HG03045 (cell line): ENCODE data around the gene SFXN4.
"Not testable (repeated sequence)": the region's sequence is repeated elsewhere in the genome, so short reads cannot be mapped to it uniquely, and the experiment has no call there.

ENCODE experiments used
- ATAC-seq: cut with Tn5 transposase; IDR thresholded peaks from one replicate; pipeline ENCODE4 v1.9.1; 2021; ENCODE audit warnings: mild to moderate bottlenecking, moderate library complexity; ENCODE audit not compliant: unreplicated experiment

Gene SFXN4

DNA sequence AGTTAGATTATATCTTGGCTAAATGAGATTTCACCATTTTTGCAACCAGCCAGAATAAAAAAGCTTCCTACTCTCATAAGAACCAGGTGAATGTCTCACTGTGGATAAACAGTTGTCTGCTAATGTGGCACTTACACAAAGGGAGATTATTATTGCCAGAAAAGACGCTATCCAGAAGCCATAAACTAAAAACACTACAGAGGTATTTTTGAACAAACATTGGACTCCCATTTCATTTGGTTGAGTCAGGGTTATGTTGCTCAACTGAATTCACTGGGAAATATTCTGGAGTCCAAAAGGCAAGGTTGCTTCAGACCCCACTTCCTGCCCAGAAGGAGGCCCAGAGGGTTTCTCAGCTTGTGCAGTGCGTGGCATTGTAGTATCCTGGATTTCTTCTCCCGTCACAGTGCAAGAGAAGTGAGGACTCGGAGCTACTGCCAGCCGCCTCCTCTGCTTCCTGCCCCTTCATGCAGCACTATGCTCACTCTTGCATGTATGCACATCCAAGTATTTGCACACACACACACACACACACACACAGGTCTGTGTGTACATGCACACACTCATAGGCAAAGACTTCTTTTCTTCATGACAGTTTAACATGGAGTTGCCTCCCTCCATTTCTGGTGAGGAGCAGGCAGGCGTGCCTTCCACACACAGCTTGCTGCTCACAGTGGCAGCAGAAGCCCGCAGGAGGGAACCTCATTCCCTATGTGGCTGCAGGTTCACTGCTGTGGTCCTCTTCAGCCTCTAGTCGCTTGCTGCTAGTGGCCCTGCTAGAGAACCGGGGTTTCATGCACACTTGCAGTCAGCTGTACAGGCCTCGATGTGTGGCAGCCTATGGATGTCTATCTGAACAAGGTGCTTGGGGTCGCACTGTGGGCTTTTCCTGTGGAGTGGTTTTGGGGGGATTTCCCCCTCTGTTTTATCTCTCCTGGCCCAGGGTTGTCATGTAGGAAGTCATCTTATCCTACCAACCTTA, 51.5 kb downstream of the SFXN4 start:
- no peak for ATAC-seq

DNA sequence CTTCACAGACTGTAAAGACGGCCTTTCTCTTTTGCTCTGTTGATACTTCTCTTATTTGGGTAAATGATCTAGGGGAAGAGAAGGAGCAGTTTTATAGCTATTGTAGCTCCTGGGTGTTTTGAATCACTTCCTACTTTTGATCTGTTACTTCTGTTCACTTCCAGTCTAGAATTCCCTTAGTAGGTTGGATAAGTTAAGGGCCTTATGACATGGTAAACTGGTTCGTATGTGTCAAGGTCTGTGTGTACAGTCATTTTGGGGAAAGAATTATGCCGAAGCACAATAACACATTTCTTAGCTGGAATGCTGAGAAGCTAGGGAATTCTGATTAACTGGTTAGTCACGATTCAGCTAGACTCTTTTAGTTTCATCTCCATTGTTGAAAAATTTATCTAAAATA, 53.5 kb downstream of the SFXN4 start:
- ATAC-seq = no peak

DNA sequence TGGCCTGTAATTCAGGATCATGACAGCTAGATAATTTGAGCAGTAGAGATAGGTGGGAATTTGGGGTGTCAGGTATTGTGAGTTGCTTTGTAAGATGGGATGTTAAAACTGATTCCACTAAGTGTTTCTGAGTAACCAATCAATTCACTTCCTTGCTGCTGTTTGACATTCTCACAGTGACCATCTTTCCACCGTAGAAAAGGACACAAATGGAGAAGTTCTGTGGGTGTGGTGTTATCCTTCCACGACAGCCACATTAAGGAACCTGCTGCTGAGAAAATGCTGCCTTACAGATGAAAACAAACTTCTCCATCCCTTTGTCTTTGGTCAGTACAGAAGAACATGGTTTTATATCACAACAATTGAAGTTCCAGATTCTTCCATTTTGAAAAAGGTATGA, 57.7 kb downstream of the SFXN4 start:
- ATAC-seq = not testable (repeated sequence)

DNA sequence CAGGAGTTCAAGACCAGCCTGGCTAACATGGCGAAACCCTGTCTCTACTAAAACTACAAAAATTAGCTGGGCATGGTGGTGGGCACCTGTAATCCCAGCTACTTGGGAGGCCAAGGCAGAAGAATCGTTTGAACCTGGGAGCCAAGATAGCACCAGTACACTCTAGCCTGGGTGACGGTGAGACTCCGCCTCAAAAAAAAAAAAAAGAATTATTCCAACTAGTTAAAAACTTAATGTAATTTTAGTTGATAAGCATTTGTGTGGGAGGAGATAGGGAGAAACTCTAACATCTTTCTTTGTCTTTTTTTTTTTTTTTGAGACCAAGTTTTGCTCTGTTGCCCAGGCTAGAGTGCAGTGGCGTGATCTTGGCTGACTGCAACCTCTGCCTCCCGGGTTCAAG, 58.4 kb downstream of the SFXN4 start:
- ATAC-seq = not testable (repeated sequence)

DNA sequence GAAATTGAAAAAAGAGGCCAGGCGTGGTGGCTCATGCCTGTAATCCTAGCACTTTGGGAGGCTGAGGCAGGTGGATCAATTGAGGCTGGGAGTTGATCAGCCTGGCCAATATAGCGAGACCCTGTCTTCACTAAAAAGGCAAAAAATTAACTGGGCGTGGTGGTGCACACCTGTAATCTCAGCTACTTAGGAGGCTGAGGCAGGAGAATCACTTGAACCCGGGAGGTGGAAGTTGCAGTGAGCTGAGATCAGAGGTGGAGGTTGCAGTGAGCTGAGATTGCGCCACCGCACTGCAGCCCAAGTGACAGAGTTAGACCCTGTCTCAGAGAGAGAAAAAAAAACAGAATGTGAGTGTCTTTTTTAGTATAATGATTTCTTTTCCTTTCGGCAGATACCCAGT, 59.6 kb downstream of the SFXN4 start:
- not testable (repeated sequence) for ATAC-seq

DNA sequence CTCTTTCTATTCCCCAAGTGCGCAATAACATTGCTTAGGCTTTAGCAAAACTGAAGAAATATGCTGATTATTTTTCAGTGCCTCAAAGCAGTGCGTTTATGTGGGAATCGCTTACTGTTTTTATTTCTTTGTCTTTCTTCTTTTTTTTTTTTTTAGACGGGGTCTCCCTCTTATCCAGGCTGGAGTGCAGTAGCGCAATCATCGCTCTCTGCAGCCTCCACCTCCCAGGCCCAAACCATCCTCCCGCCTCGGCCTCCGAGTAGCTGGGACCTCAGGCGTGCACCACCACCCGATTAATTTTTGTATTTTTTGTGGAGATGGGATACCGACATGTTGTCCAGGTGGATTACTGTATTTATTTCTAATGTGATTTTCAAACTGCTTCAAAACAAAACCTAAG, 60.4 kb downstream of the SFXN4 start:
- ATAC-seq = no peak

DNA sequence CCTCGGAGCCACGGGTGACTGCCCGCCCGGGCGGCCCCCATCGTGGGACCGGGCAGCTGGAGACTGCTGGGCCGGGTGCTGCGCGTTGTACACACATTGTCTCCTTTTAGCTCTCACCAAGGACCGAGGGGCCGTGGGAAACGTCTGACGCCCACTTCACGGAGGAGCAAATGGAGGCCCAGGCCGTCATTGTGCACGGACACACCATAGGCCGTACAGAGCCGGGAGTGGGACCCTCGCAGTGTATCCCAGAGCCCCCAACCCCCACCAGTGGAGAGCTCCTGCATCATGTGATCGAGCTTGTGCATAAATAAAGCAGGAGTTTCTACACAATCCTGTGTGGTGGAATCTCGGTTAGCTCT, 60.9 kb downstream of the SFXN4 start:
- no peak for ATAC-seq

DNA sequence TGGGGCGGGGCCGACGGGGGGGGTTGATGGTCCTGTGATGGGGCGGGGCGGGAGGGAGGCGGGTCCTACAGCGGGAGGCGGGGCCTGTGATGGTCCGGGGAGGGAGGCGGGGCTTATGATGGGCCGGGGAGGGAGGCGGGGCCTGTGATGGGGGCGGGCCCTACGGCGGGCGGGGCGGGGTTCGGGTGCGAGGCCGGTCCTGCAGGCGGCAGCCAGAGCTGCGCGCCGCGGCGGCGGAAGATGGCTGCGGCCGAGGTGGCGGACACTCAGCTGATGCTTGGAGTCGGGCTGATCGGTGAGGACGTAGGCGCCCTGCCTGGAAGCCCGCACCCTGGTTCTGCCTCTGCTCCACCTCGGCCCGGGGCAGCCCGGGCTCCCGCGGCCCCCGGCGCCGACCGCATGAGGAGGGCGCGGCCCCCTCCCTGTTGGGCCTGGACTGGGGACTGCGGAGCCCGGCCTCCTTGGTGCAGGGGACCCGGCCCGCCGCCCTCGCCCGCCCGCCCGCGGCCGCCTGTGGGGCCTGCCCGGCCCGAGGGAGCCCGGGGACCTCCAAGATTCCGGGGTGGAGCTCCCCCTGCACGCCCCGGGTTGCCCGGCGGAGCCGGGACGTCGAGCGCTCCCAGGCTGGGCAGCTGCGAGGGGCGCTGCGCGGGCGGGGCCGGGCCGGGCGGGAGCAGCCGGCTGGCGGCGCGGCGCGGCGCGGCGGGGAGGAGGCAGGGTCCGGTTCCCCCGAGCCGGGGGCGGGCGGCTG, 61.4 kb downstream of the SFXN4 start, which contains the start of gene DENND10:
Gene DENND10 (plus strand): TSS at position 211 of the 751 bp plus-strand sequence. CDS start 30 bp downstream, at position 241.
- ATAC-seq = peak; percentile 74

DNA sequence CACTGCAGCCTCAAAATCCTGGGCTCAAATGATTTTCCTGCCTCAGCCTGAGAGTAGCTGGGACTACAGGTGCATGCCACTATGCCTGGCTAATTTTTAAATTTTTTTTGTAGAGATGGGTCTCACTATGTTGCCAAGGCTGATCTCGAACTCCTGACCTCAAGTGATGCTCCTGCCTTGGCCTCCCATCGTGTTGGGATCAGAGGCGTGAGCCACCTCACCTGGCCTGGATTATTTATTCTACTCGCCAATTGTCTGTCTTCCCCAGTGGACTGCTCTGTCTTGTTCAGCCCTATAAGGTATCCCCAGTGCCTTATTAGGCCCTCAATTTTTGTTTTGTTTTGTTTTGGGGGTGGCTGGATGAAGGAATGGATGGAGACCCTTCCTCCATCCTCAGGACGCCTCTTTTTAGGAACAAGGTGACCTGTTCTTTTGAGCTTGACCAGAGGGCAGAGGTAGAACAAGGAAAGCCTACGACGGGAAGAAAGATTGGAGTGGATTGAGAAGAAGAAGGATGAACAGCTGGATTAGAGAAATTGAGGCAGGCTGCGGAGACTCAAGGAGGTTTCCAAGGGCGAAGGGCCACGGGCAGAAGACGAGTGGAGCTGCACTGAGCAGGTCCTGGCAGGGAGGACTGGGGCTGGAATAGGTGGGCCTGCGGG, 62.1 kb downstream of the SFXN4 start:
- ATAC-seq = no peak

DNA sequence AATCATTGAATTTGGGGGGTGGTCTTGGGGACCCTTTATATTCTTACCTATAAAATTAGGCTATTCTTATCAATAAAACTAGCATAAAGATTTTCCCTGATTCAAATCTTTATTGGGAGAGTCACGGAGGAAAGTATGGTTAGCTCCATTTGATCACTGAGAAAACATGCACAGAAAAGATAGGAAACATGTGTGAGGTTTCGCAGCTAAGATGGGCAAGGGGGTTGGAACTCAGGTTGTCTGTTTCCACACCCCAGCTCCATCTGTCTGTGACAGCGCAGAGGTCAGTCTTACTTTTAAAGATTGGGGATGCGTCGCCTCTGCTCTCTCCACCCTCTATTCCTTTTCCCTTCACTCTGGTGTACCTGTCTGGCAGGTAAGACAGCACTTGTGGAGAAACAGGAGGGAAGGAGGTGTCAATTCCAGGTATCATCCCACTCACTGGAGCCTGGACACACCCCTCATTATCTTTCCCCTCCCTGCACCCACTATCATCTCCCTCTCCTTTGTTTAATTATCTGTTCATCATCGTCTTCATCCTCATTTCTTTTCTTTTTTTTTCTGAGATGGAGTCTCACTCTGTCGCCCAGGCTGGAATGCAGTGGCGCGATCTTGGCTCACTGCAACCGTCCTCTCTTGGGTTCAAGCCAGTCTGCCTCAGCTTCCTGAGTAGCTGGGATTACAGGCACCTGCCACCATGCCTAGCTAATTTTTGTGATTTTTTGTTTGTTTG, 64.0 kb downstream of the SFXN4 start:
- no peak for ATAC-seq

DNA sequence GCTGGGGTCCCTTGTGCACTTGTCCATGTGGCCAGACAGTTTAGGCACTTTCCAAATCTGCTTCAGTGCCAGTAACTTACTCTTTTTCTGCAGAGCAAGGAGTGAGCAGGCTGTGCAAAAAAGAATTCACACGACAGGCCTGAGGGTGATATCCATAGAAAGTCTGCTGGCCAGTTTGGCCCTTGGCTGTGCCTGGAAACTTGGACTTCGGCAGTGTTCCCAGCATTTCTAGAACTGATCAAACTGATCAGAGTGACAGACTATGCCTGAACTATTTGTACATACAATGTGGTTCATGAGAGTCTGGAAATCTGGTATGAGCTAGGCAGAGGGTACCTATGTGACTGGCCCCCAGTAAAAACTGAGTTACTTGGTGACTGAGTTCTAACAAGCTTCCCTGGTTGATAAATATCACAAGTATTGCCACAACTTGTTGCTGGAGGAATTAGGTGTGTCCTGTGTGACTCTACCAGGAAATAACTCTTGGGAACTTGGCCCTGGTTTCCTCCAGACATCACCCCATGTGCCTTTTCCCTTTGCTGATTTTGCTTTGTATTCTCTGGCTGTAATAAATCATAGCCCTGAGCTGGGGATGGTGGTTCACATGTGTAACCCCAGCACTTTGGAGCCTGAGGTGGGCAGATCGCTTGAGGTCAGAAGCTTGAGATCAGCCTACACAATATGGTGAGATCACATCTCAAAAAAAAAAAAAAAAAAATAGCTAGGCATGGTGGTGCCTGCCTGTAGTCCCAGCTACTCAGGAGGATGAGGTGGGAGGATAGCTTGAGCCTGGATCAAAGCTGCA, 64.9 kb downstream of the SFXN4 start:
- no peak for ATAC-seq

DNA sequence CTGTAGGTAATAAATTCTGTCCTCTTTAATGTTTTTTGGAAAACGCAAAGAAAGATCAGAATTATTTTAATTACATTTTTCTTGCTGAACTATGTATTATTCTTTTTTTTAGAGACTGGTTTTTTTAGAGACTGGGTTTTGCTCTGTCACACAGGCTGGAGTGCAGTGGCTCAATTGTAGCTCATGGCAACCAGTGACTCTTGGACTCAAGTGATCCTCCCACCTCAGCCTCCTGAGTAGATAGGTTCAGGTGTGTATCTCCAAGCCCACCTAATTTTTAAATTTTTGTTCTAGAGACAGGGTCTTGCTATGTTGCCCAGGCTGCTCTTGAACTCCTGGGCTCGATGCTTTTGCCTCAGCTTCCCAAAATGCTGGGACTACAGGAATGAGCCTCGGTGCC, 66.9 kb downstream of the SFXN4 start:
- ATAC-seq = no peak

DNA sequence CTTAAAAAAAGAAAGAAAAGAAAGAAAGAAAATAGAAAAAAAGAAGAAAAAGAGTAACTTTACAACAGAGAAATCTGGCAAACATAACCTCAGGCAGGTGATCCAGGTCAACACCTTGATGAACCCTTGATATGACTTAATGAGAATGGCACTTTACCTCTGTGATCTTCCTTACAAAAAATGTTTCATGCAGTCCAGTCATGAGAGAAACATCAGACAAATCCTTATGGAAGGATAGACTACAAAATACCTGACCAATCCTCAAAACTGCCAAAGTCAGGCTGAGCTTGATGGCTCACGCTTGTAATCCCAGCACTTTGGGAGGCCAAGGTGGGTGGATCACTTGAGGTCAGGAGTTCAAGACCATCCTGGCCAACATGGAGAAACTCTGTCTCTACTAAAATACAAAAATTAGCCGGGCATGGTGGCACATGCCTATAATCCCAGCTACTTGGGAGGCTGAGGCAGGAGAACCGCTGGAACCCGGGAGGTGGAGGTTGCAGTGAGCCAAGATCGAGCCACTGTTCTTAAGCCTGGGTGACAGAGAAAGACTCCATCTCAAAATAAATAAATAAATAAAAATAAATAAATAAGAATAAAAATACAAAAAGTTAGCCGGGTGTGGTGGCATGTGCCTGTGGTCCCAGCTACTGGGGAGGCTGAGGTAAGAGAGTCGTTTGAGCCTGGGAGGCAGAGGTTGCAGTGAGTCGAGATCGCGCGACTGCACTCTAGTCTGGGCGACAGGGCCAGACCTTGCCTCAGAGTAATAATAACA, 68.7 kb downstream of the SFXN4 start:
- not testable (repeated sequence) for ATAC-seq

DNA sequence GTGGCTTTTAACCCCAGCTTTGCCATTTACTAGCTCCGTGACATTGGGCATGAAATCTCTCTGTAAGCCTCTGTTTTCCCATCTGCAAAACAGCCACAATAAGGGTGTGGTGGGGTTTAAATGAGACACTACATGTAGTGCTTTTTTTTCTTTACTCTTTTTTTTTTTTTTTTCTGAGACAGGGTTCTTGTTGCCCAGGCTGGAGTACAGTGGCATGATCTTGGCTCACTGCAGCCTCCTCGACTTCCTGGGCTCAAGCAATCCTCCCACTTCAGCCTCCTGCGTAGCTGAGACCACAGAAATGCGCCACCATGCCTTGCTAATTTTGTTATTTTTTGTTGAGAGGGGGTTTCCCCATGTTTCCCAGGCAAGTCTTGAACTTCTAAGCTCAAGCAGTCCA, 69.9 kb downstream of the SFXN4 start:
- ATAC-seq = no peak

DNA sequence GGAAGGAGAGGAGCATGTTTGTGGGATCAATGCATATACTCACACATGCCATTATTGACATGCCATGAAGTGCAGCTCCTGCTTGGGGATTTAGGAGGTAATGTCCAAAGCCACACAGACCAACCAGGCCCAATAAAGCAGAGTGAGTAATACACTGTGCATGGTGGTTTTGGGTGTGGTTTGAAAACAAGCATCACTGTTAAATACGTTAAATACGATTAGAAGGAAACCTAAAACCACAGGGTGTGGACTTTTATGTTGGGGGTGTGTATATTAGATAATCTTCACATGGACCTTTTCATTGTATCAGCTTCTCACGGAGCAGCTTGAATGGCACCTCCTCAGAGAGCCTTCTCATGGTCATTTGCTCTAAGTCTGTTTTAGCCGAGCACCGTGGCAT, 74.5 kb downstream of the SFXN4 start:
- no peak for ATAC-seq
